Liver (tissue), 9 donors: ENCODE data around the gene TSC22D2. TPM values are rescaled to one million over a fixed set of nuclear protein-coding genes. Genes with fewer than 3 reads are reported as not detected.

Experiments used
- DNase-seq: peaks from one replicate; pipeline ENCODE4 v3.0.0-alpha.2; 2017; ENCODE audit warnings: low spot score
- H3K27ac ChIP-seq, 2 donors: one replicate each; pipeline ENCODE4 v1.7.0; 2013; ENCODE audit warnings: inconsistent platforms in 2 of 2, low read length in 2 of 2, control low read depth in 1 of 2, low read depth in 1 of 2, mild to moderate bottlenecking in 1 of 2
- H3K27me3 ChIP-seq, 4 donors: one replicate each; pipeline versions ENCODE4 v1.6.1 to v1.7.0; 2013; ENCODE audit warnings: low read length in 3 of 4, inconsistent platforms in 1 of 4, mild to moderate bottlenecking in 1 of 4, moderate library complexity in 1 of 4; ENCODE audit not compliant: control insufficient read depth in 4 of 4, insufficient read depth in 4 of 4
- H3K36me3 ChIP-seq, 4 donors: one replicate each; pipeline versions ENCODE4 v1.6.1 to v1.7.0; 2013; ENCODE audit warnings: low read length in 3 of 4, mild to moderate bottlenecking in 3 of 4, low read depth in 1 of 4, moderate library complexity in 1 of 4; ENCODE audit not compliant: control insufficient read depth in 4 of 4, insufficient read depth in 3 of 4
- H3K4me1 ChIP-seq, 4 donors: one replicate each; pipeline versions ENCODE4 v1.6.1 to v1.7.0; 2013; ENCODE audit warnings: low read length in 3 of 4, mild to moderate bottlenecking in 3 of 4, moderate library complexity in 1 of 4; ENCODE audit not compliant: control insufficient read depth in 4 of 4, insufficient read depth in 4 of 4
- H3K4me3 ChIP-seq, 3 donors: one replicate each; pipeline versions ENCODE4 v1.6.1 to v1.7.0; 2013; ENCODE audit warnings: low read length in 3 of 3, control low read depth in 1 of 3, low read depth in 1 of 3, mild to moderate bottlenecking in 1 of 3
- H3K9ac ChIP-seq, 2 donors: one replicate each; pipeline ENCODE4 v1.7.0; 2013; ENCODE audit warnings: low read length in 2 of 2, mild to moderate bottlenecking in 2 of 2, moderate library complexity in 2 of 2, control low read depth in 1 of 2, low read depth in 1 of 2
- H3K9me3 ChIP-seq, 4 donors: one replicate each; pipeline versions ENCODE4 v1.6.1 to v1.7.0; 2013; ENCODE audit warnings: low read length in 3 of 4; ENCODE audit not compliant: control insufficient read depth in 4 of 4
- FOXA1 ChIP-seq: IDR thresholded peaks from 2 replicates; pipeline ENCODE4 v1.6.1; 2016; ENCODE audit warnings: antibody characterized with exemption
- GABPA ChIP-seq, 2 donors: IDR thresholded peaks in 1 of 2; conservative IDR thresholded peaks in 1 of 2; 2 replicates each; pipeline ENCODE4 v1.6.1; 2016; ENCODE audit warnings: antibody characterized with exemption in 2 of 2, mild to moderate bottlenecking in 1 of 2, moderate library complexity in 1 of 2
- HNF4A ChIP-seq, 2 donors: conservative IDR thresholded peaks; 2 replicates each; pipeline ENCODE4 v1.6.1; 2016; ENCODE audit warnings: antibody characterized with exemption in 2 of 2, mild to moderate bottlenecking in 2 of 2
- HNF4G ChIP-seq: IDR thresholded peaks from 2 replicates; pipeline ENCODE4 v1.6.1; 2016; ENCODE audit warnings: antibody characterized with exemption
- NR2F2 ChIP-seq: IDR thresholded peaks from 2 replicates; pipeline ENCODE4 v1.6.1; 2016; ENCODE audit warnings: antibody characterized with exemption
- RXRA ChIP-seq, 2 donors: IDR thresholded peaks; 2 replicates each; pipeline ENCODE4 v1.6.1; 2017 to 2018; ENCODE audit warnings: antibody characterized with exemption in 2 of 2, mild to moderate bottlenecking in 1 of 2
- YY1 ChIP-seq: IDR thresholded peaks from 2 replicates; pipeline ENCODE4 v1.6.1; 2016; ENCODE audit warnings: antibody characterized with exemption, mild to moderate bottlenecking
- ZBTB33 ChIP-seq: IDR thresholded peaks from 2 replicates; pipeline ENCODE4 v1.6.1; 2016; ENCODE audit warnings: antibody characterized with exemption
- WGBS: extraction: QIAGEN DNeasy Blood & Tissue Kit; methylation state at CpG from one replicate; pipeline ENCODE4 v1.1.7; 2013; 5-methylcytosine and 5-hydroxymethylcytosine counted together
- polyA plus RNA-seq, 2 donors: library from polyadenylated mRNA; stranded (reverse) in 1 of 2; unstranded in 1 of 2; fragments of 200-250 nt in 1 of 2; fragments of >200 nt in 1 of 2; fragmentation: Nextera tagmentation in 1 of 2; extraction: Ambion mirVana in 1 of 2; gene quantifications; one replicate each; pipeline versions ENCODE4 v1.2.1 to v1.2.3, GENCODE V29; 2013 to 2015
- total RNA-seq, 2 donors: library from RNA; depleted of rRNA; stranded (reverse); fragments of >200 nt; gene quantifications; one replicate each; pipeline ENCODE4 v1.2.3, GENCODE V29; 2014
- TF ChIP-seq, protein P1 (sequence below): IDR thresholded peaks from 2 replicates; pipeline ENCODE4 v1.6.1; 2016; ENCODE audit warnings: antibody characterized with exemption
- TF ChIP-seq, protein P2 (sequence below): IDR thresholded peaks from 2 replicates; pipeline ENCODE4 v1.6.1; 2016; ENCODE audit warnings: antibody characterized with exemption, mild to moderate bottlenecking
- donor health status: healthy.
- donor health status: healthy.
- donor health status: healthy.
- donor health status: healthy.
- donor health status: healthy.

Gene TSC22D2
- total and polyA plus RNA-seq, 4 donors: 4.0 to 9.6 (median 7.8) TPM

- TF ChIP-seq FOXA1 (no peak), YY1 (peak; percentile 31)
- Histone ChIP-seq H3K9ac (peak overlapping the region in 1 of 2 donors; percentile 26), H3K27ac (no peak overlapping the region), H3K4me3 (peak overlapping the region in 2 of 3 donors; percentile 25 to 29), H3K27me3 (no peaks in the 10 kb centered on the region), H3K36me3 (peaks cover 0 to 2% (median 0%) of the 10 kb centered on the region in 4 donors), H3K9me3 (no peaks in the 10 kb centered on the region), H3K4me1 (peaks cover 4 to 37% (median 21%) of the 10 kb centered on the region in 4 donors)
- 48% methylated on average over 3 of the region's 3 CpGs for WGBS
- no peak for DNase-seq
Observed at GRCh38 chr3:150414258-150414657, 6.2 kb downstream of the TSC22D2 start.

DNA sequence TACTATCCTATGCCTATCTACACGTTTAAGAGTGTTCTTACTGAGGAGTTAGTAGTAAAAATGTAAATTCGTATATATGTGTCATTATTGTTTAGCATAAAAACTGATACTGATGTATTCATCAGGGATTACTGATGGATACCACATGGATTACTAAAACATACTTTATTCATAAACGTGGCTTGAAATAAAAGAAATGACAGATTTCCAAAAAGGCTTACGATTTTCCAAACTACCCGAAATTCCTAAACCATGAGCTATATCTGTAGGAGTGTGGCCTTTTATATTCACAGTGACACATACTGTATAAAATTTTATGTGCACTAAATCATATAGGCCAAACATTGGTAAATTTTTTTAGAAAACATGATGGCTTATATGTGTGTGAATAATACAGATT is 6.9 kb downstream of the TSC22D2 start:
- TF ChIP-seq, protein P1, sequence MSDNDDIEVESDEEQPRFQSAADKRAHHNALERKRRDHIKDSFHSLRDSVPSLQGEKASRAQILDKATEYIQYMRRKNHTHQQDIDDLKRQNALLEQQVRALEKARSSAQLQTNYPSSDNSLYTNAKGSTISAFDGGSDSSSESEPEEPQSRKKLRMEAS: no peak
- TF ChIP-seq, protein P2, sequence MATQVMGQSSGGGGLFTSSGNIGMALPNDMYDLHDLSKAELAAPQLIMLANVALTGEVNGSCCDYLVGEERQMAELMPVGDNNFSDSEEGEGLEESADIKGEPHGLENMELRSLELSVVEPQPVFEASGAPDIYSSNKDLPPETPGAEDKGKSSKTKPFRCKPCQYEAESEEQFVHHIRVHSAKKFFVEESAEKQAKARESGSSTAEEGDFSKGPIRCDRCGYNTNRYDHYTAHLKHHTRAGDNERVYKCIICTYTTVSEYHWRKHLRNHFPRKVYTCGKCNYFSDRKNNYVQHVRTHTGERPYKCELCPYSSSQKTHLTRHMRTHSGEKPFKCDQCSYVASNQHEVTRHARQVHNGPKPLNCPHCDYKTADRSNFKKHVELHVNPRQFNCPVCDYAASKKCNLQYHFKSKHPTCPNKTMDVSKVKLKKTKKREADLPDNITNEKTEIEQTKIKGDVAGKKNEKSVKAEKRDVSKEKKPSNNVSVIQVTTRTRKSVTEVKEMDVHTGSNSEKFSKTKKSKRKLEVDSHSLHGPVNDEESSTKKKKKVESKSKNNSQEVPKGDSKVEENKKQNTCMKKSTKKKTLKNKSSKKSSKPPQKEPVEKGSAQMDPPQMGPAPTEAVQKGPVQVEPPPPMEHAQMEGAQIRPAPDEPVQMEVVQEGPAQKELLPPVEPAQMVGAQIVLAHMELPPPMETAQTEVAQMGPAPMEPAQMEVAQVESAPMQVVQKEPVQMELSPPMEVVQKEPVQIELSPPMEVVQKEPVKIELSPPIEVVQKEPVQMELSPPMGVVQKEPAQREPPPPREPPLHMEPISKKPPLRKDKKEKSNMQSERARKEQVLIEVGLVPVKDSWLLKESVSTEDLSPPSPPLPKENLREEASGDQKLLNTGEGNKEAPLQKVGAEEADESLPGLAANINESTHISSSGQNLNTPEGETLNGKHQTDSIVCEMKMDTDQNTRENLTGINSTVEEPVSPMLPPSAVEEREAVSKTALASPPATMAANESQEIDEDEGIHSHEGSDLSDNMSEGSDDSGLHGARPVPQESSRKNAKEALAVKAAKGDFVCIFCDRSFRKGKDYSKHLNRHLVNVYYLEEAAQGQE: no peak
- TF ChIP-seq NR2F2: no peak
- 81% methylated on average over 5 of the region's 5 CpGs for WGBS
- H3K9me3 ChIP-seq: no peaks in the 10 kb centered on the region
- peaks cover 0 to 2% (median 0%) of the 10 kb centered on the region in 4 donors for H3K36me3 ChIP-seq
- DNase-seq: no peak
- H3K9ac ChIP-seq: no peak overlapping the region
- no peaks in the 10 kb centered on the region for H3K27me3 ChIP-seq
- H3K4me3 ChIP-seq: no peak overlapping the region
- H3K27ac ChIP-seq: no peak overlapping the region
- peaks cover 4 to 44% (median 22%) of the 10 kb centered on the region in 4 donors for H3K4me1 ChIP-seq

GRCh38 chr3:150419076-150419868 is 11.2 kb downstream of the TSC22D2 start:
- no peak overlapping the region for H3K9ac ChIP-seq
- H3K36me3 ChIP-seq: peaks cover 0 to 2% (median 0%) of the 10 kb centered on the region in 4 donors
- H3K27ac ChIP-seq: no peak overlapping the region
- 65% methylated on average over 1 of the region's 1 CpG for WGBS
- no peak for TF ChIP-seq YY1
- TF ChIP-seq, protein P1: no peak
- no peak for TF ChIP-seq HNF4G
- no peak for TF ChIP-seq ZBTB33
- no peak for TF ChIP-seq HNF4A (conservative IDR thresholded peaks at IDR 0.05)
- TF ChIP-seq GABPA (IDR thresholded peaks at IDR 0.05 in 1 of 2, conservative IDR thresholded peaks at IDR 0.05 in 1 of 2): no peak
- no peak for TF ChIP-seq RXRA (IDR thresholded peaks at IDR 0.05)
- DNase-seq: no peak
- H3K27me3 ChIP-seq: no peaks in the 10 kb centered on the region
- no peaks in the 10 kb centered on the region for H3K9me3 ChIP-seq
- H3K4me1 ChIP-seq: peaks cover 4 to 19% (median 12%) of the 10 kb centered on the region in 4 donors
- H3K4me3 ChIP-seq: no peak overlapping the region
